Trophoblast cell (in vitro differentiated cells and primary cell): ENCODE data around the gene TNFRSF14.

Experiments
- DNase-seq, 2 donors: peaks; one replicate each; pipeline ENCODE4 v3.0.0-alpha.2; 2016
- H2AFZ ChIP-seq: 2 replicates; pipeline ENCODE4 v1.6.1; 2013; ENCODE audit warnings: low read length, moderate library complexity, mild to moderate bottlenecking; ENCODE audit not compliant: insufficient read depth, poor library complexity
- H2AK5ac ChIP-seq: 2 replicates; pipeline ENCODE4 v1.6.1; 2013; ENCODE audit warnings: mild to moderate bottlenecking, low read length
- H2BK120ac ChIP-seq: 2 replicates; pipeline ENCODE4 v1.6.1; 2013; ENCODE audit warnings: low read length, mild to moderate bottlenecking, moderate library complexity; ENCODE audit not compliant: insufficient read depth, poor library complexity
- H2BK12ac ChIP-seq: 2 replicates; pipeline ENCODE4 v1.6.1; 2013; ENCODE audit warnings: mild to moderate bottlenecking, low read length, moderate library complexity
- H2BK5ac ChIP-seq: 2 replicates; pipeline ENCODE4 v1.6.1; 2013; ENCODE audit warnings: low read length, low read depth, moderate library complexity, mild to moderate bottlenecking; ENCODE audit not compliant: poor library complexity
- H3K14ac ChIP-seq: 2 replicates; pipeline ENCODE4 v1.6.1; 2013; ENCODE audit warnings: mild to moderate bottlenecking, low read length
- H3K18ac ChIP-seq: 2 replicates; pipeline ENCODE4 v1.6.1; 2013; ENCODE audit warnings: mild to moderate bottlenecking, low read length
- H3K23ac ChIP-seq: 2 replicates; pipeline ENCODE4 v1.6.1; 2013; ENCODE audit warnings: low read length
- H3K27ac ChIP-seq: 2 replicates; pipeline ENCODE4 v1.5.1; 2013; ENCODE audit warnings: low read depth, mild to moderate bottlenecking, inconsistent platforms, low read length, moderate library complexity
- H3K27me3 ChIP-seq: 2 replicates; pipeline ENCODE4 v1.6.1; 2013; ENCODE audit warnings: inconsistent platforms, mild to moderate bottlenecking, low read length, moderate library complexity; ENCODE audit not compliant: insufficient read depth
- H3K36me3 ChIP-seq, 2 experiments: 1 replicate in 1 of 2; 2 replicates in 1 of 2; pipeline ENCODE4 v1.6.1; 2013; ENCODE audit warnings: low read length in 2 of 2, mild to moderate bottlenecking in 2 of 2, moderate library complexity in 1 of 2; ENCODE audit not compliant: insufficient read depth in 2 of 2, control insufficient read depth in 1 of 2
- H3K4ac ChIP-seq: 2 replicates; pipeline ENCODE4 v1.6.1; 2013; ENCODE audit warnings: low read depth, mild to moderate bottlenecking, low read length, moderate library complexity
- H3K4me1 ChIP-seq, 2 experiments: 1 replicate in 1 of 2; 2 replicates in 1 of 2; pipeline ENCODE4 v1.6.1; 2013; ENCODE audit warnings: low read length in 2 of 2, mild to moderate bottlenecking in 2 of 2, moderate library complexity in 1 of 2; ENCODE audit not compliant: insufficient read depth in 2 of 2, control insufficient read depth in 1 of 2
- H3K4me2 ChIP-seq: 2 replicates; pipeline ENCODE4 v1.6.1; 2013; ENCODE audit warnings: inconsistent platforms, mild to moderate bottlenecking, low read length, moderate library complexity
- H3K4me3 ChIP-seq: 2 replicates; pipeline ENCODE4 v1.5.1; 2013; ENCODE audit warnings: mild to moderate bottlenecking, low read depth, low read length, inconsistent platforms
- H3K79me1 ChIP-seq: one replicate; pipeline ENCODE4 v1.6.1; 2013; ENCODE audit warnings: low read length
- H3K79me2 ChIP-seq: 2 replicates; pipeline ENCODE4 v1.6.1; 2013; ENCODE audit warnings: low read length, mild to moderate bottlenecking; ENCODE audit not compliant: control insufficient read depth, insufficient read depth, poor library complexity
- H3K9ac ChIP-seq: 2 replicates; pipeline ENCODE4 v1.6.1; 2013; ENCODE audit warnings: mild to moderate bottlenecking, low read length
- H3K9me3 ChIP-seq: 2 replicates; pipeline ENCODE4 v1.6.1; 2013; ENCODE audit warnings: low read depth, mild to moderate bottlenecking, control low read depth, inconsistent platforms, low read length; ENCODE audit not compliant: insufficient read depth
- H4K12ac ChIP-seq: 2 replicates; pipeline ENCODE4 v1.6.1; 2013; ENCODE audit warnings: low read depth, mild to moderate bottlenecking, low read length, moderate library complexity
- H4K8ac ChIP-seq: 2 replicates; pipeline ENCODE4 v1.6.1; 2013; ENCODE audit warnings: low read depth, mild to moderate bottlenecking, low read length, moderate library complexity
- H4K91ac ChIP-seq: one replicate; pipeline ENCODE4 v1.6.1; 2013; ENCODE audit warnings: low read depth, mild to moderate bottlenecking, low read length, moderate library complexity
- WGBS: extraction: QIAGEN DNeasy Blood & Tissue Kit; methylation state at CpG from one replicate; pipeline ENCODE4 v1.1.7; 2013; ENCODE audit warnings: missing lambda C conversion rate; ENCODE audit not compliant: insufficient read length, insufficient coverage; ENCODE audit errors: extremely low coverage; 5-methylcytosine and 5-hydroxymethylcytosine counted together

Gene TNFRSF14

DNA sequence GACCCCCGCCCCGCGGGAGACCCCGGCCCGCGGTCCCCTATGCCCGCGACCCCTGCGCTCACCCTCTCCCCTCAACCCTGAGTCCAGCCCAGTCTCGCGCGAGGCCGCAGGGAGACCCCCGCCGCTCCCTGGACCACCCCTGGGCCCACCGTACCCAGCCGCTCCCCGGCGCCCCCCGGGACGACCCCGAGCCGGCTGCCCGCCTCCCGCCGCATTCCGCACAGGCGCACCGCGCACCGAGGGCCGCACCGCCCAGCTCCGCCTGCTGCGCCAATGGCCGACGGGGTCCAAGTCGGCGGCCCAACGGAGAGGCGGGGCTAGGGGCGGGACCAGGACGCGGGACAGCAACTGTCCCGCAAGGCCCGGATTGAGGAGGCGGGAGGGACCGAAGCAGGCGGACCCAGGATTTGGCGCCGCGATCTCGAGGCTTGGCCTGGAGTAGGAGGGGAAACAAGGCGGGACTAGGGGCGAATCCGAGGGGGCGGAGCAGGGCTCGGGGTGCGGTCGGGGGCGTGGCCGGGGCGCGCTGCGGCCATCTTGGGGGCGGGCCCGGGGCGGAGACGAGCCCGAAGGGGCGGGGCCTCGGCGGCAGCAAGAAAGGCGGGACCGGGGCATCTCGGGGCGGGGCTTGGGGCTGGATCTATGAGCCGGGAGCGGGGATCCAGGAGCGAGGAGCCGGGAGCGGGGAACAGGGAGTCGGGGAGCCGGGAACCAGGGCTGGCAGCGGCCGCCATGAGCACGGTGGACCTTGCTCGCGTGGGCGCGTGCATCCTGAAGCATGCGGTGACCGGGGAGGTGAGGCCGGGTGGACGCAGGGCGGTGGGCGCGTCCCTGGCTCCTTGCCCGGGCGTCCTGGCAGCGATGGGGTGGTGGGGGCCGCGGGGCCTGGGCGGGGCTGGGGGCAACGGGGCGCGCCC is 30.2 kb downstream of the TNFRSF14 start, which contains the start of gene PRXL2B:
Gene PRXL2B (plus strand): TSS at position 624 of the 917 bp plus-strand sequence. CDS start 109 bp downstream, at position 733.
- no CpG with 5 or more reads among the region's 107 CpGs for WGBS
- no peak within 1 kb of the TSS for H2BK12ac ChIP-seq
- peak within 1 kb of the TSS; percentile 28 for H2AK5ac ChIP-seq

DNA sequence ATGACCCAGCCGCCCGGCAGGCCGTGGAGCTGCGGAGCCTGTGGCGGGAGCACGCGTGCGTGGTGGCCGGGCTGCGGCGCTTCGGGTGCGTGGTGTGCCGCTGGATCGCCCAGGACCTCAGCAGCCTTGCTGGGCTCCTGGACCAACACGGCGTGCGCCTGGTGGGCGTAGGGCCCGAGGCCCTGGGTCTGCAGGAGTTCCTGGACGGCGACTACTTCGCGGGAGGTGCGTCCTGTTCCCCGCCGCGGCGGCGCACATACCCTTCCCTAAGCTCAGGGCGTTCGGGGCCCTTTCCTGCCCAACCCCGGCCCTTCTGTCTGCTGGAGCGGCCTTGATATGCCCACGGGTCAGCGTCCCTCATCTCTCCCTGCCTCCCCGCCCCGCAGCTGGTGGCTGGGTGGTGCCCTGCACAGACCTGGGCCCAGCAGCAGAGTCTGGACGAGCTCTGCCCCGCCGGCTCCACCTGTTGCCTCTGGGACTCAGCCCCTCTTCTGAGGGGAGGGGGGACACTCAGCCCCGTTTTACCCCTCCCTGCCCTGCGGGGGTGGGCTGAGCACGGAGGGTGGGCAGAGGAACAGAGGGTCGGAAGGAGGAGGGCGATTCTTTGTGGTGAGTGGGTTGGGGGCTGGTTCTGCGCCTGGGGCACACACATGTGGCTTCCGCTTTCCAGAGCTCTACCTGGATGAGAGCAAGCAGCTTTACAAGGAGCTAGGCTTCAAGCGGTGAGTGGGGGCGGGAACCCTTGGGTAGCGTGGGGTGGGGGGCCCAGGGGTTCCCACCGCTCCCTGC is 31.1 kb downstream of the TNFRSF14 start:
- Histone ChIP-seq H3K4me2 (peak overlapping the region; percentile 86), H3K4me3 (peak overlapping the region; percentile 87), H3K36me3 (no peaks in the 10 kb centered on the region), H2BK120ac (no peak overlapping the region), H3K4me1 (peaks cover 7 to 12% of the 10 kb centered on the region in 2 experiments), H2BK5ac (no peak overlapping the region), H4K91ac (no peak overlapping the region), H3K79me1 (peaks cover 16% of the 10 kb centered on the region), H3K9ac (peak overlapping the region; percentile 59), H3K4ac (no peak overlapping the region), H3K79me2 (peaks cover 9% of the 10 kb centered on the region), H3K18ac (peak overlapping the region; percentile 62), H2BK12ac (no peak overlapping the region), H3K27ac (no peak overlapping the region), H4K12ac (peak overlapping the region; percentile 76), H4K8ac (peak overlapping the region; percentile 50), H2AK5ac (peak overlapping the region; percentile 28), H3K9me3 (peaks cover 9% of the 10 kb centered on the region), H3K27me3 (peaks cover 2% of the 10 kb centered on the region), H3K23ac (no peak overlapping the region), H2AFZ (peak overlapping the region; percentile 94), H3K14ac (peak overlapping the region; percentile 20)
- no CpG with 5 or more reads among the region's 52 CpGs for WGBS
- peak in 1 of 2 donors; percentile 2 for DNase-seq

More for the DNA sequence above, 30.2 kb downstream of the TNFRSF14 start, which contains the start of gene PRXL2B:
- Histone ChIP-seq H3K4me1 (peaks cover 7 to 12% of the 10 kb centered on the region in 2 experiments), H2BK120ac (peak within 1 kb of the TSS; percentile 91), H4K8ac (peak within 1 kb of the TSS; percentile 95), H3K79me1 (peaks cover 16% of the 10 kb centered on the region), H4K12ac (peak within 1 kb of the TSS; percentile 76), H3K4me2 (peak within 1 kb of the TSS; percentile 98), H3K27me3 (peaks cover 2% of the 10 kb centered on the region), H3K9me3 (peaks cover 5% of the 10 kb centered on the region), H3K9ac (peak within 1 kb of the TSS; percentile 89), H3K27ac (peak within 1 kb of the TSS; percentile 84), H3K4me3 (peak within 1 kb of the TSS; percentile 87), H2BK5ac (peak within 1 kb of the TSS; percentile 91), H3K79me2 (peaks cover 9% of the 10 kb centered on the region), H3K14ac (peak within 1 kb of the TSS; percentile 86), H4K91ac (peak within 1 kb of the TSS; percentile 92), H3K36me3 (no peaks in the 10 kb centered on the region), H3K4ac (peak within 1 kb of the TSS; percentile 80), H3K23ac (no peak within 1 kb of the TSS), H2AFZ (peak within 1 kb of the TSS; percentile 94), H3K18ac (peak within 1 kb of the TSS; percentile 89)
- DNase-seq = peak; percentile 95

- DNase-seq = no peak
- no peak overlapping the region for H2BK12ac ChIP-seq
- no peak overlapping the region for H3K4me3 ChIP-seq
- no peak overlapping the region for H2BK120ac ChIP-seq
- H3K9me3 ChIP-seq = peaks cover 9% of the 10 kb centered on the region
- no peak overlapping the region for H3K23ac ChIP-seq
- H3K36me3 ChIP-seq = no peaks in the 10 kb centered on the region
- H3K9ac ChIP-seq = no peak overlapping the region
- H3K14ac ChIP-seq = no peak overlapping the region
- no peak overlapping the region for H3K4ac ChIP-seq
- peaks cover 7 to 12% of the 10 kb centered on the region in 2 experiments for H3K4me1 ChIP-seq
- no peak overlapping the region for H2AK5ac ChIP-seq
- no peak overlapping the region for H3K18ac ChIP-seq
- peaks cover 9% of the 10 kb centered on the region for H3K79me2 ChIP-seq
- WGBS = no CpG with 5 or more reads among the region's 19 CpGs
- no peak overlapping the region for H4K12ac ChIP-seq
- peaks cover 2% of the 10 kb centered on the region for H3K27me3 ChIP-seq
- no peak overlapping the region for H3K4me2 ChIP-seq
- H2BK5ac ChIP-seq = no peak overlapping the region
- H3K79me1 ChIP-seq = peaks cover 16% of the 10 kb centered on the region
- H3K27ac ChIP-seq = no peak overlapping the region
- H4K91ac ChIP-seq = no peak overlapping the region
- no peak overlapping the region for H2AFZ ChIP-seq
- H4K8ac ChIP-seq = no peak overlapping the region
Measured at GRCh38 chr1:2587860-2588571, 31.8 kb downstream of the TNFRSF14 start.
